ENCODE measurements around the gene MAGOHB.

DNA sequence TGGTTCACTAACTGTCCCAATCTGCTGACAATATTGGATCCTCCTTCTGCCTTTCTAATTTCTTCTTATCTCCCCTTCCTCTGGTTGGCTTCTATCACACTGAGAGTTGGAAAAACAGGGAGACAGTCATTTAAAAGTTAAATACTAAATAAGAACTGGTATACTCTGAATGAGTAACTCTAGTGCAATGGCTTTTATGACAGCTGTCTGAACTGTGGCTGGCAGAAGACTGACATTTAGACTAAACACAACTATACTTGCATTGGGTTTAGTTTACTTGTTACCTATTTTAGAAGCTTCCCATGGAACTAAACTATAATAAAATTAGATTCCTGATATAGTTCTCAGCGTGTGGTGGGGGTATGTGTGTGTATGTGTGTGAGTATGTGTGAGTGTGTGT is 7.9 kb upstream of the MAGOHB start:
- TF ChIP-seq, protein P1, sequence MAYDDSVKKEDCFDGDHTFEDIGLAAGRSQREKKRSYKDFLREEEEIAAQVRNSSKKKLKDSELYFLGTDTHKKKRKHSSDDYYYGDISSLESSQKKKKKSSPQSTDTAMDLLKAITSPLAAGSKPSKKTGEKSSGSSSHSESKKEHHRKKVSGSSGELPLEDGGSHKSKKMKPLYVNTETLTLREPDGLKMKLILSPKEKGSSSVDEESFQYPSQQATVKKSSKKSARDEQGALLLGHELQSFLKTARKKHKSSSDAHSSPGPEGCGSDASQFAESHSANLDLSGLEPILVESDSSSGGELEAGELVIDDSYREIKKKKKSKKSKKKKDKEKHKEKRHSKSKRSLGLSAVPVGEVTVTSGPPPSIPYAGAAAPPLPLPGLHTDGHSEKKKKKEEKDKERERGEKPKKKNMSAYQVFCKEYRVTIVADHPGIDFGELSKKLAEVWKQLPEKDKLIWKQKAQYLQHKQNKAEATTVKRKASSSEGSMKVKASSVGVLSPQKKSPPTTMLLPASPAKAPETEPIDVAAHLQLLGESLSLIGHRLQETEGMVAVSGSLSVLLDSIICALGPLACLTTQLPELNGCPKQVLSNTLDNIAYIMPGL (CRISPR knock-in tag; IDR thresholded peaks at IDR 0.05; ENCODE audit: borderline replicate concordance in 1 of 2, low read depth in 1 of 2) = no peak
- no peak for TF ChIP-seq ZFX (CRISPR knock-in tag; IDR thresholded peaks at IDR 0.05; ENCODE audit: low read depth)
- TF ChIP-seq FOXA3 (CRISPR knock-in tag; IDR thresholded peaks at IDR 0.05) = no peak
- no peak for TF ChIP-seq HNRNPL (IDR thresholded peaks at IDR 0.05; ENCODE audit: low read depth, low read length)
- TF ChIP-seq TBX2 (CRISPR knock-in tag; IDR thresholded peaks at IDR 0.05; ENCODE audit: borderline replicate concordance) = no peak
- TF ChIP-seq, protein P2, sequence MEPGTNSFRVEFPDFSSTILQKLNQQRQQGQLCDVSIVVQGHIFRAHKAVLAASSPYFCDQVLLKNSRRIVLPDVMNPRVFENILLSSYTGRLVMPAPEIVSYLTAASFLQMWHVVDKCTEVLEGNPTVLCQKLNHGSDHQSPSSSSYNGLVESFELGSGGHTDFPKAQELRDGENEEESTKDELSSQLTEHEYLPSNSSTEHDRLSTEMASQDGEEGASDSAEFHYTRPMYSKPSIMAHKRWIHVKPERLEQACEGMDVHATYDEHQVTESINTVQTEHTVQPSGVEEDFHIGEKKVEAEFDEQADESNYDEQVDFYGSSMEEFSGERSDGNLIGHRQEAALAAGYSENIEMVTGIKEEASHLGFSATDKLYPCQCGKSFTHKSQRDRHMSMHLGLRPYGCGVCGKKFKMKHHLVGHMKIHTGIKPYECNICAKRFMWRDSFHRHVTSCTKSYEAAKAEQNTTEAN (CRISPR knock-in tag; conservative IDR thresholded peaks at IDR 0.05) = no peak
- TF ChIP-seq, protein P3, sequence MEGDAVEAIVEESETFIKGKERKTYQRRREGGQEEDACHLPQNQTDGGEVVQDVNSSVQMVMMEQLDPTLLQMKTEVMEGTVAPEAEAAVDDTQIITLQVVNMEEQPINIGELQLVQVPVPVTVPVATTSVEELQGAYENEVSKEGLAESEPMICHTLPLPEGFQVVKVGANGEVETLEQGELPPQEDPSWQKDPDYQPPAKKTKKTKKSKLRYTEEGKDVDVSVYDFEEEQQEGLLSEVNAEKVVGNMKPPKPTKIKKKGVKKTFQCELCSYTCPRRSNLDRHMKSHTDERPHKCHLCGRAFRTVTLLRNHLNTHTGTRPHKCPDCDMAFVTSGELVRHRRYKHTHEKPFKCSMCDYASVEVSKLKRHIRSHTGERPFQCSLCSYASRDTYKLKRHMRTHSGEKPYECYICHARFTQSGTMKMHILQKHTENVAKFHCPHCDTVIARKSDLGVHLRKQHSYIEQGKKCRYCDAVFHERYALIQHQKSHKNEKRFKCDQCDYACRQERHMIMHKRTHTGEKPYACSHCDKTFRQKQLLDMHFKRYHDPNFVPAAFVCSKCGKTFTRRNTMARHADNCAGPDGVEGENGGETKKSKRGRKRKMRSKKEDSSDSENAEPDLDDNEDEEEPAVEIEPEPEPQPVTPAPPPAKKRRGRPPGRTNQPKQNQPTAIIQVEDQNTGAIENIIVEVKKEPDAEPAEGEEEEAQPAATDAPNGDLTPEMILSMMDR (CRISPR knock-in tag; IDR thresholded peaks at IDR 0.05) = no peak
- TF ChIP-seq SMAD1 (CRISPR knock-in tag; IDR thresholded peaks at IDR 0.05; ENCODE audit: borderline replicate concordance, low read depth) = no peak
- no peak for TF ChIP-seq RFXAP (CRISPR knock-in tag; IDR thresholded peaks at IDR 0.05; ENCODE audit: borderline replicate concordance)
- TF ChIP-seq ATF7 (IDR thresholded peaks at IDR 0.05) = no peak
- no peak for TF ChIP-seq ATF7 (CRISPR knock-in tag; IDR thresholded peaks at IDR 0.05)

All from HepG2 (cell line).